ENCODE results near the gene KIF17.

KIF17 gene

GRCh38 chr1:20729155-20729931 lies 11.5 kb upstream of the KIF17 start:
- no peaks in the 10 kb centered on the region for H3K9me3 Mint-ChIP-seq
- TF ChIP-seq CTCF (IDR thresholded peaks at IDR 0.05; ENCODE audit: unreplicated experiment in 3 of 3), result no peak
- H3K27me3 Mint-ChIP-seq (ENCODE audit: low read depth), result peaks cover 70% of the 10 kb centered on the region
- H3K4me1 Mint-ChIP-seq, result peaks cover 9% of the 10 kb centered on the region
- H3K36me3 Mint-ChIP-seq (ENCODE audit: low read depth), result no peaks in the 10 kb centered on the region
- no peak overlapping the region for H3K27ac Mint-ChIP-seq
- H3K4me3 Mint-ChIP-seq, result peak overlapping the region; percentile 48 to 78 (median 75)

- H3K27ac Mint-ChIP-seq, result no peak overlapping the region
- no peaks in the 10 kb centered on the region for H3K9me3 Mint-ChIP-seq
- peaks cover 65% of the 10 kb centered on the region for H3K27me3 Mint-ChIP-seq (ENCODE audit: low read depth)
- H3K36me3 Mint-ChIP-seq (ENCODE audit: low read depth), result no peaks in the 10 kb centered on the region
- no peak for TF ChIP-seq CTCF (IDR thresholded peaks at IDR 0.05; ENCODE audit: unreplicated experiment in 3 of 3)
- peaks cover 9% of the 10 kb centered on the region for H3K4me1 Mint-ChIP-seq
- H3K4me3 Mint-ChIP-seq, result peak overlapping the region in 1 of 3 experiments; percentile 5
Measured at GRCh38 chr1:20728371-20729154, 10.8 kb upstream of the KIF17 start.

- peaks cover 58% of the 10 kb centered on the region for H3K27me3 Mint-ChIP-seq (ENCODE audit: low read depth)
- peak overlapping the region in 1 of 3 experiments; percentile 5 for H3K4me3 Mint-ChIP-seq
- peaks cover 4% of the 10 kb centered on the region for H3K4me1 Mint-ChIP-seq
- no peaks in the 10 kb centered on the region for H3K9me3 Mint-ChIP-seq
- H3K36me3 Mint-ChIP-seq (ENCODE audit: low read depth), result no peaks in the 10 kb centered on the region
- no peak overlapping the region for H3K27ac Mint-ChIP-seq
- TF ChIP-seq CTCF (IDR thresholded peaks at IDR 0.05; ENCODE audit: unreplicated experiment in 3 of 3), result no peak
Measured at GRCh38 chr1:20727746-20728316, 10.0 kb upstream of the KIF17 start.

GRCh38 chr1:20726932-20727745 lies 9.3 kb upstream of the KIF17 start:
- no peaks in the 10 kb centered on the region for H3K9me3 Mint-ChIP-seq
- H3K27ac Mint-ChIP-seq, result no peak overlapping the region
- no peak for TF ChIP-seq CTCF (IDR thresholded peaks at IDR 0.05; ENCODE audit: unreplicated experiment in 3 of 3)
- no peak overlapping the region for H3K4me3 Mint-ChIP-seq
- peaks cover 4% of the 10 kb centered on the region for H3K4me1 Mint-ChIP-seq
- peaks cover 52% of the 10 kb centered on the region for H3K27me3 Mint-ChIP-seq (ENCODE audit: low read depth)
- no peaks in the 10 kb centered on the region for H3K36me3 Mint-ChIP-seq (ENCODE audit: low read depth)

- Mint-ChIP-seq H3K36me3 (ENCODE audit: low read depth) (no peaks in the 10 kb centered on the region), H3K27me3 (ENCODE audit: low read depth) (peaks cover 53% of the 10 kb centered on the region), H3K27ac (no peak overlapping the region), H3K4me1 (peaks cover 4% of the 10 kb centered on the region), H3K4me3 (no peak overlapping the region), H3K9me3 (no peaks in the 10 kb centered on the region)
- no peak for TF ChIP-seq CTCF (IDR thresholded peaks at IDR 0.05; ENCODE audit: unreplicated experiment in 3 of 3)
Measured at GRCh38 chr1:20726118-20726911, 8.5 kb upstream of the KIF17 start.
